Gastroesophageal sphincter (tissue), 3 donors: ENCODE measurements around the gene LENEP.

Source experiments
- EP300 ChIP-seq: sonication (generic); formaldehyde crosslinking; IDR thresholded peaks from one replicate; pipeline ENCODE4 v1.6.1; 2017; ENCODE audit warnings: antibody characterized with exemption, mild to moderate bottlenecking
- POLR2A ChIP-seq, 2 donors: fragments of 450-650 bp; IDR thresholded peaks; one replicate each; pipeline ENCODE4 v1.6.1; 2017; ENCODE audit warnings: antibody characterized with exemption in 2 of 2, mild to moderate bottlenecking in 2 of 2, moderate library complexity in 1 of 2
- POLR2AphosphoS5 ChIP-seq: sonication (generic); formaldehyde crosslinking; IDR thresholded peaks from one replicate; pipeline ENCODE4 v1.6.1; 2017; ENCODE audit warnings: antibody characterized with exemption
- TF ChIP-seq, protein P1 (sequence below), 4 experiments: fragments of 200-600 bp in 2 of 4; fragments of 450-650 bp in 2 of 4; sonication (generic) in 1 of 4; IDR thresholded peaks; one replicate each; pipeline ENCODE4 v1.5.1; 2017 to 2019; ENCODE audit warnings: antibody characterized with exemption in 4 of 4, mild to moderate bottlenecking in 2 of 4, moderate library complexity in 2 of 4

- TF ChIP-seq, protein P1, sequence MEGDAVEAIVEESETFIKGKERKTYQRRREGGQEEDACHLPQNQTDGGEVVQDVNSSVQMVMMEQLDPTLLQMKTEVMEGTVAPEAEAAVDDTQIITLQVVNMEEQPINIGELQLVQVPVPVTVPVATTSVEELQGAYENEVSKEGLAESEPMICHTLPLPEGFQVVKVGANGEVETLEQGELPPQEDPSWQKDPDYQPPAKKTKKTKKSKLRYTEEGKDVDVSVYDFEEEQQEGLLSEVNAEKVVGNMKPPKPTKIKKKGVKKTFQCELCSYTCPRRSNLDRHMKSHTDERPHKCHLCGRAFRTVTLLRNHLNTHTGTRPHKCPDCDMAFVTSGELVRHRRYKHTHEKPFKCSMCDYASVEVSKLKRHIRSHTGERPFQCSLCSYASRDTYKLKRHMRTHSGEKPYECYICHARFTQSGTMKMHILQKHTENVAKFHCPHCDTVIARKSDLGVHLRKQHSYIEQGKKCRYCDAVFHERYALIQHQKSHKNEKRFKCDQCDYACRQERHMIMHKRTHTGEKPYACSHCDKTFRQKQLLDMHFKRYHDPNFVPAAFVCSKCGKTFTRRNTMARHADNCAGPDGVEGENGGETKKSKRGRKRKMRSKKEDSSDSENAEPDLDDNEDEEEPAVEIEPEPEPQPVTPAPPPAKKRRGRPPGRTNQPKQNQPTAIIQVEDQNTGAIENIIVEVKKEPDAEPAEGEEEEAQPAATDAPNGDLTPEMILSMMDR (IDR thresholded peaks at IDR 0.05): no peak
- TF ChIP-seq POLR2AphosphoS5 (no peak), POLR2A (IDR thresholded peaks at IDR 0.05) (no peak), EP300 (no peak)
Observed at GRCh38 chr1:155032886-155033285, 39.5 kb downstream of the LENEP start.
